NCI-H128 (cell line): ENCODE data around the gene RPE65.
"Not testable (repeated sequence)": the region's sequence is repeated elsewhere in the genome, so short reads cannot be mapped to it uniquely, and the experiment has no call there.

ENCODE experiments used
- DNase-seq: peaks from one replicate; lab custom pipeline; 2025; ENCODE audit not compliant: unreplicated experiment; lab: John Stamatoyannopoulos, UW

The RPE65 gene

GRCh38 chr1:68449901-68450300, at the start of gene RPE65:
RPE65 (minus strand) TSS chr1:68449954; CDS start chr1:68449905, 49 bp downstream.
- DNase-seq, result no peak

- no peak for DNase-seq
These were observed 47.6 kb upstream of the RPE65 start for GRCh38 chr1:68497358-68497698.

GRCh38 chr1:68496680-68497357, 47.1 kb upstream of the RPE65 start, which contains the start of gene DEPDC1:
DEPDC1 (minus strand) TSS chr1:68497082; CDS start chr1:68496999, 83 bp downstream.
- DNase-seq, result peak; percentile 88

- DNase-seq, result no peak
These were observed 46.4 kb upstream of the RPE65 start for GRCh38 chr1:68495968-68496679.

- DNase-seq, result no peak
These were observed 45.8 kb upstream of the RPE65 start for GRCh38 chr1:68495532-68495931.

- no peak for DNase-seq
These were observed 43.4 kb upstream of the RPE65 start for GRCh38 chr1:68493193-68493592.

GRCh38 chr1:68492255-68492654, 42.5 kb upstream of the RPE65 start:
- DNase-seq, result not testable (repeated sequence)

- DNase-seq, result no peak
These were observed 40.4 kb upstream of the RPE65 start for GRCh38 chr1:68490046-68490651.

GRCh38 chr1:68485431-68486022, 35.8 kb upstream of the RPE65 start:
- no peak for DNase-seq

- no peak for DNase-seq
These were observed 34.9 kb upstream of the RPE65 start for GRCh38 chr1:68484618-68485017.

GRCh38 chr1:68481041-68481440, 31.3 kb upstream of the RPE65 start:
- no peak for DNase-seq

GRCh38 chr1:68479501-68479900, 29.7 kb upstream of the RPE65 start:
- DNase-seq, result no peak

- no peak for DNase-seq
These were observed 28.9 kb upstream of the RPE65 start for GRCh38 chr1:68478662-68479061.

- not testable (repeated sequence) for DNase-seq
These were observed 26.9 kb upstream of the RPE65 start for GRCh38 chr1:68476626-68477025.

- DNase-seq, result no peak
These were observed 23.3 kb upstream of the RPE65 start for GRCh38 chr1:68473060-68473459.

GRCh38 chr1:68470388-68470970, 20.7 kb upstream of the RPE65 start:
- no peak for DNase-seq

GRCh38 chr1:68464891-68465290, 15.1 kb upstream of the RPE65 start:
- DNase-seq, result no peak

- no peak for DNase-seq
These were observed 11.2 kb upstream of the RPE65 start for GRCh38 chr1:68460935-68461334.

- no peak for DNase-seq
These were observed 10.0 kb upstream of the RPE65 start for GRCh38 chr1:68459796-68460195.

GRCh38 chr1:68459091-68459490, 9.3 kb upstream of the RPE65 start:
- DNase-seq, result no peak

GRCh38 chr1:68456202-68456601, 6.4 kb upstream of the RPE65 start:
- DNase-seq, result no peak
